K562 (cell line): ENCODE results near the gene NAT14. TPM values are rescaled to one million over a fixed set of nuclear protein-coding genes. Genes with fewer than 3 reads are reported as not detected.

Source experiments
- ATAC-seq: fragments of 200-7000 bp; cut with Tn5 transposase; 3 replicates; pipeline ENCODE4 v1.9.1; 2020; ENCODE audit warnings: moderate library complexity
- BruUV-seq: library from RNA; stranded (reverse); fragments of 400-500 nt; replicated peaks from 2 replicates; lab custom pipeline; 2021; lab: Mats Ljungman, UMichigan
- CTCF ChIA-PET: fragments of 300-600 bp; formaldehyde crosslinking; extraction: SDS; loops from one replicate; lab custom pipeline; 2021; ENCODE audit warnings: low intra/inter-chr PET ratio; lab: Yijun Ruan, JAX
- POLR2A ChIA-PET: fragments of 300-600, 350-650 bp; sonication (Branson Sonifier 250); formaldehyde crosslinking; extraction: SDS; loops from one replicate; lab custom pipeline; 2021; ENCODE audit warnings: antibody characterized with exemption, inconsistent platforms; lab: Yijun Ruan, JAX
- DNase-seq, 4 experiments: peaks; one replicate each; pipeline versions ENCODE4 v3.0.0 to v3.0.0-alpha.2; 2011 to 2018; ENCODE audit warnings: low spot score in 3 of 4, mixed read lengths in 3 of 4; ENCODE audit errors: extremely low read depth in 1 of 4
- FAIRE-seq: peaks from 2 replicates; lab custom pipeline; 2011; peaks lifted over from hg19 to GRCh38; lab: Jason Lieb, UNC
- H2AFZ ChIP-seq: 2 replicates; pipeline ENCODE4 v1.6.0; 2011; ENCODE audit warnings: low read depth, low read length, control low read depth, inconsistent platforms
- H3K27ac ChIP-seq: fragments of 200-600 bp; 3 replicates; pipeline ENCODE4 v1.8.0; 2011; ENCODE audit warnings: low read depth, mild to moderate bottlenecking, control low read depth, inconsistent platforms, low read length, moderate library complexity, mixed read lengths; ENCODE audit errors: extremely low read depth
- H3K27me3 ChIP-seq, 2 experiments: fragments of 300-600 bp in 1 of 2; 2 replicates in 1 of 2; 3 replicates in 1 of 2; pipeline versions ENCODE4 v1.6.0 to v1.8.0; 2011; ENCODE audit warnings: inconsistent platforms in 2 of 2, low read length in 2 of 2, mild to moderate bottlenecking in 1 of 2, mixed read lengths in 1 of 2, moderate library complexity in 1 of 2; ENCODE audit not compliant: control insufficient read depth in 2 of 2, insufficient read depth in 2 of 2
- H3K36me3 ChIP-seq: fragments of 300-600 bp; 3 replicates; pipeline ENCODE4 v1.8.0; 2011; ENCODE audit warnings: mild to moderate bottlenecking, low read length, inconsistent platforms; ENCODE audit not compliant: control insufficient read depth, insufficient read depth
- H3K4me1 ChIP-seq, 2 experiments: fragments of 200-600 bp in 1 of 2; replicated peaks in 1 of 2; 2 replicates in 1 of 2; 3 replicates in 1 of 2; pipeline versions ENCODE4 v1.5.1 to v1.8.0; 2011; ENCODE audit warnings: inconsistent platforms in 2 of 2, low read length in 2 of 2, mild to moderate bottlenecking in 1 of 2, mixed read lengths in 1 of 2, moderate library complexity in 1 of 2; ENCODE audit not compliant: control insufficient read depth in 2 of 2, insufficient read depth in 2 of 2
- H3K4me2 ChIP-seq: 2 replicates; pipeline ENCODE4 v1.6.1; 2011; ENCODE audit warnings: low read length, control low read depth, inconsistent platforms, mixed read lengths; ENCODE audit not compliant: insufficient read depth
- H3K4me3 ChIP-seq: fragments of 200-600 bp; sonication (generic), shearing (Covaris generic); 2 replicates; pipeline ENCODE4 v1.5.1; 2016; ENCODE audit warnings: control low read depth, inconsistent platforms
- H3K79me2 ChIP-seq: fragments of 200-600 bp; 3 replicates; pipeline ENCODE4 v1.8.0; 2011; ENCODE audit warnings: low read length, inconsistent platforms; ENCODE audit not compliant: control insufficient read depth, insufficient read depth
- H3K9ac ChIP-seq, 2 experiments: 2 replicates each; pipeline versions ENCODE4 v1.6.0 to v1.6.1; 2011; ENCODE audit warnings: low read depth in 2 of 2, low read length in 2 of 2, control low read depth in 1 of 2, inconsistent platforms in 1 of 2, mild to moderate bottlenecking in 1 of 2, mixed read lengths in 1 of 2; ENCODE audit not compliant: insufficient read depth in 1 of 2
- H3K9me1 ChIP-seq: one replicate; pipeline ENCODE4 v1.6.0; 2011; ENCODE audit warnings: inconsistent platforms, mild to moderate bottlenecking, low read length, moderate library complexity; ENCODE audit not compliant: control insufficient read depth, insufficient read depth
- H3K9me3 ChIP-seq: replicated peaks from 2 replicates; pipeline ENCODE4 v1.5.1; 2011; ENCODE audit warnings: low read depth, low read length, inconsistent platforms; ENCODE audit not compliant: control insufficient read depth, insufficient read depth
- H4K20me1 ChIP-seq: replicated peaks from 2 replicates; pipeline ENCODE4 v1.6.1; 2011; ENCODE audit warnings: low read length, inconsistent platforms, mixed read lengths; ENCODE audit not compliant: control insufficient read depth, insufficient read depth
- MED1 ChIP-seq: sonication (generic); formaldehyde crosslinking; IDR thresholded peaks from 2 replicates; pipeline ENCODE4 v1.8.1; 2023; ENCODE audit warnings: missing genetic modification reagents, borderline replicate concordance
- NR4A1 ChIP-seq, 2 experiments: fragments of 250-450 bp in 1 of 2; fragments of 450-650 bp in 1 of 2; sonication (Bioruptor Pico) in 1 of 2; IDR thresholded peaks; 2 replicates each; pipeline versions ENCODE4 v1.4.0 to v1.6.1; 2016 to 2020; ENCODE audit warnings: mild to moderate bottlenecking in 2 of 2, missing compliant biosample characterization in 1 of 2, missing genetic modification characterization in 1 of 2, moderate library complexity in 1 of 2
- PCBP1 ChIP-seq: fragments of 200-400 bp; formaldehyde crosslinking; IDR thresholded peaks from 2 replicates; pipeline ENCODE4 v1.6.1; 2018; ENCODE audit warnings: mild to moderate bottlenecking, low read depth, low read length; ENCODE audit not compliant: poor library complexity, severe bottlenecking
- POLR2G ChIP-seq: fragments of 200-400 bp; formaldehyde crosslinking; IDR thresholded peaks from 2 replicates; pipeline ENCODE4 v1.6.1; 2017; ENCODE audit warnings: low read depth, mild to moderate bottlenecking, antibody characterized with exemption, low read length, moderate library complexity
- RBFOX2 ChIP-seq: fragments of 200-400 bp; formaldehyde crosslinking; IDR thresholded peaks from 2 replicates; pipeline ENCODE4 v1.6.1; 2017; ENCODE audit warnings: low read depth, mild to moderate bottlenecking, low read length, moderate library complexity
- RBM22 ChIP-seq: fragments of 200-400 bp; formaldehyde crosslinking; IDR thresholded peaks from 2 replicates; pipeline ENCODE4 v1.6.1; 2018; ENCODE audit warnings: low read length, low read depth; ENCODE audit not compliant: poor library complexity, severe bottlenecking
- SMAD3 ChIP-seq: fragments of 450-650 bp; formaldehyde crosslinking; conservative IDR thresholded peaks from 2 replicates; pipeline ENCODE4 v1.4.0; 2020; ENCODE audit warnings: mild to moderate bottlenecking
- WHSC1 ChIP-seq: IDR thresholded peaks from one replicate; pipeline ENCODE4 v1.6.1; 2012; ENCODE audit warnings: low read length, control low read depth, inconsistent platforms
- ZNF175 ChIP-seq: fragments of 200-800 bp; sonication (Bioruptor generic); IDR thresholded peaks from 2 replicates; pipeline ENCODE4 v1.6.1; 2016; ENCODE audit warnings: low read depth, mild to moderate bottlenecking, missing genetic modification characterization, missing compliant biosample characterization
- WGBS: fragments of 100-300 bp; shearing (Covaris generic); methylation state at CpG from one replicate; pipeline ENCODE4 v1.1.6; 2016; ENCODE audit warnings: low coverage, mixed read lengths; ENCODE audit not compliant: insufficient coverage; ENCODE audit errors: missing lambda C conversion rate; 5-methylcytosine and 5-hydroxymethylcytosine counted together
- in situ Hi-C: fragments of 300-500 bp; cut with MboI; formaldehyde crosslinking; loops from 4 replicates; pipeline ENCODE4 v1.15.0; 2018; ENCODE audit warnings: inconsistent platforms, mixed read lengths
- intact Hi-C: fragments of 100-400 bp; cut with micrococcal nuclease; formaldehyde crosslinking; loops from 2 replicates; pipeline ENCODE4 v1.14.2; 2022
- polyA plus RNA-seq, 8 experiments: library from polyadenylated mRNA; depleted of rRNA in 4 of 8; stranded (reverse) in 5 of 8; unstranded in 3 of 8; fragments of >200 nt; fragmentation: Nextera tagmentation in 2 of 8; fragmentation: Illumina TruSeq in 1 of 8; extraction: Ambion mirVana in 2 of 8; extraction: Trizol in 1 of 8; gene quantifications; 2 replicates each; pipeline versions ENCODE4 v1.2.1 to v1.2.3, GENCODE V29; 2011 to 2014; ENCODE audit warnings: inconsistent platforms in 1 of 8, missing spikeins in 1 of 8
- total RNA-seq, 7 experiments: library from RNA; depleted of rRNA in 6 of 7; stranded (reverse); fragments of >200 nt in 6 of 7; fragmentation: Illumina TruSeq in 2 of 7; extraction: Trizol in 2 of 7; gene quantifications; 2 replicates each; pipeline versions ENCODE4 v1.2.1 to v1.2.3, GENCODE V29; 2011 to 2021; ENCODE audit warnings: low replicate concordance in 1 of 7
- TF ChIP-seq, protein P1 (sequence below): fragments of 200-400 bp; formaldehyde crosslinking; IDR thresholded peaks from 2 replicates; pipeline ENCODE4 v1.6.1; 2017; ENCODE audit warnings: mild to moderate bottlenecking, low read depth, low read length, moderate library complexity
- TF ChIP-seq, protein P2 (sequence below): IDR thresholded peaks from 3 replicates; pipeline ENCODE4 v1.6.1; 2011; ENCODE audit warnings: borderline replicate concordance, mild to moderate bottlenecking, moderate library complexity; ENCODE audit not compliant: insufficient read length; ENCODE audit errors: extremely low read depth
- TF ChIP-seq, protein P3 (sequence below): sonication (generic); IDR thresholded peaks from 2 replicates; pipeline ENCODE4 v1.6.1; 2016

NAT14 gene
- total and polyA plus RNA-seq, 9 of the 15 experiments (the other 6 are each of a cell fraction or from before 2014, with no cell fraction given): 2.4 to 77.0 (median 26.7) TPM

DNA sequence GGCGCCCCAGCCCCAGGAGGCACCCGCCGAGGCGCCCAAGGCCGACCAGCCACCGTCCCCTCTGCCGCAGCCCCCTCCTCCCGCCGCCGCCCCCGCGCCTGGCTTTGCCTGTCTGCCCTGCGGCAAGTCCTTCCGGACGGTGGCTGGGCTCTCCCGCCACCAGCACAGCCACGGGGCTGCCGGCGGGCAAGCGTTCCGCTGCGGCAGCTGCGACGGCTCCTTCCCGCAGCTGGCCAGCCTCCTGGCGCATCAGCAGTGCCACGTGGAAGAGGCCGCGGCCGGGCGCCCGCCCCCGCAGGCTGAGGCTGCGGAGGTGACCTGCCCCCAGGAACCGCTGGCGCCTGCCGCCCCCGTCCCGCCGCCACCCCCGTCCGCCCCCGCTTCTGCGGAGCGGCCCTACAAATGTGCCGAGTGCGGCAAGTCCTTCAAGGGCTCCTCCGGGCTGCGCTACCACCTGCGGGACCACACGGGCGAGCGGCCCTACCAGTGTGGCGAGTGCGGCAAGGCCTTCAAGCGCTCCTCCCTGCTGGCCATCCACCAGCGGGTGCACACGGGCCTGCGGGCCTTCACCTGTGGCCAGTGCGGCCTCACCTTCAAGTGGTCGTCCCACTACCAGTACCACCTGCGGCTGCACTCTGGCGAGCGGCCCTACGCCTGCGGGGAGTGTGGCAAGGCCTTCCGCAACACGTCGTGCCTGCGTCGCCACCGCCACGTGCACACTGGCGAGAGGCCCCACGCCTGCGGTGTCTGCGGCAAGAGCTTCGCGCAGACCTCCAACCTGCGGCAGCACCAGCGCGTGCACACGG lies 2.6 kb upstream of the NAT14 start:
- POLR2A ChIA-PET: interaction anchor here (0.6 to 1.0 kb wide), 2 partner anchors 16 to 87 kb away, joined by 3 to 5 read pairs; no protein-coding TSS in a partner anchor
- TF ChIP-seq, protein P1, sequence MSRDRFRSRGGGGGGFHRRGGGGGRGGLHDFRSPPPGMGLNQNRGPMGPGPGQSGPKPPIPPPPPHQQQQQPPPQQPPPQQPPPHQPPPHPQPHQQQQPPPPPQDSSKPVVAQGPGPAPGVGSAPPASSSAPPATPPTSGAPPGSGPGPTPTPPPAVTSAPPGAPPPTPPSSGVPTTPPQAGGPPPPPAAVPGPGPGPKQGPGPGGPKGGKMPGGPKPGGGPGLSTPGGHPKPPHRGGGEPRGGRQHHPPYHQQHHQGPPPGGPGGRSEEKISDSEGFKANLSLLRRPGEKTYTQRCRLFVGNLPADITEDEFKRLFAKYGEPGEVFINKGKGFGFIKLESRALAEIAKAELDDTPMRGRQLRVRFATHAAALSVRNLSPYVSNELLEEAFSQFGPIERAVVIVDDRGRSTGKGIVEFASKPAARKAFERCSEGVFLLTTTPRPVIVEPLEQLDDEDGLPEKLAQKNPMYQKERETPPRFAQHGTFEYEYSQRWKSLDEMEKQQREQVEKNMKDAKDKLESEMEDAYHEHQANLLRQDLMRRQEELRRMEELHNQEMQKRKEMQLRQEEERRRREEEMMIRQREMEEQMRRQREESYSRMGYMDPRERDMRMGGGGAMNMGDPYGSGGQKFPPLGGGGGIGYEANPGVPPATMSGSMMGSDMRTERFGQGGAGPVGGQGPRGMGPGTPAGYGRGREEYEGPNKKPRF: no peak
- TF ChIP-seq, protein P2, sequence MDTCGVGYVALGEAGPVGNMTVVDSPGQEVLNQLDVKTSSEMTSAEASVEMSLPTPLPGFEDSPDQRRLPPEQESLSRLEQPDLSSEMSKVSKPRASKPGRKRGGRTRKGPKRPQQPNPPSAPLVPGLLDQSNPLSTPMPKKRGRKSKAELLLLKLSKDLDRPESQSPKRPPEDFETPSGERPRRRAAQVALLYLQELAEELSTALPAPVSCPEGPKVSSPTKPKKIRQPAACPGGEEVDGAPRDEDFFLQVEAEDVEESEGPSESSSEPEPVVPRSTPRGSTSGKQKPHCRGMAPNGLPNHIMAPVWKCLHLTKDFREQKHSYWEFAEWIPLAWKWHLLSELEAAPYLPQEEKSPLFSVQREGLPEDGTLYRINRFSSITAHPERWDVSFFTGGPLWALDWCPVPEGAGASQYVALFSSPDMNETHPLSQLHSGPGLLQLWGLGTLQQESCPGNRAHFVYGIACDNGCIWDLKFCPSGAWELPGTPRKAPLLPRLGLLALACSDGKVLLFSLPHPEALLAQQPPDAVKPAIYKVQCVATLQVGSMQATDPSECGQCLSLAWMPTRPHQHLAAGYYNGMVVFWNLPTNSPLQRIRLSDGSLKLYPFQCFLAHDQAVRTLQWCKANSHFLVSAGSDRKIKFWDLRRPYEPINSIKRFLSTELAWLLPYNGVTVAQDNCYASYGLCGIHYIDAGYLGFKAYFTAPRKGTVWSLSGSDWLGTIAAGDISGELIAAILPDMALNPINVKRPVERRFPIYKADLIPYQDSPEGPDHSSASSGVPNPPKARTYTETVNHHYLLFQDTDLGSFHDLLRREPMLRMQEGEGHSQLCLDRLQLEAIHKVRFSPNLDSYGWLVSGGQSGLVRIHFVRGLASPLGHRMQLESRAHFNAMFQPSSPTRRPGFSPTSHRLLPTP: no peak
- TF ChIP-seq ZNF175 (CRISPR knock-in tag) (no peak), NR4A1 (CRISPR knock-in tag; IDR thresholded peaks at IDR 0.05) (no peak), NR4A1 (tag; IDR thresholded peaks at IDR 0.05) (no peak), MED1 (CRISPR knock-in tag) (no peak), RBFOX2 (peak; percentile 62; the same call in 1 of the 2 replicates), SMAD3 (no peak), POLR2G (peak; percentile 34), WHSC1 (no peak), RBM22 (peak; percentile 35), PCBP1 (peak; percentile 41)
- TF ChIP-seq, protein P3, sequence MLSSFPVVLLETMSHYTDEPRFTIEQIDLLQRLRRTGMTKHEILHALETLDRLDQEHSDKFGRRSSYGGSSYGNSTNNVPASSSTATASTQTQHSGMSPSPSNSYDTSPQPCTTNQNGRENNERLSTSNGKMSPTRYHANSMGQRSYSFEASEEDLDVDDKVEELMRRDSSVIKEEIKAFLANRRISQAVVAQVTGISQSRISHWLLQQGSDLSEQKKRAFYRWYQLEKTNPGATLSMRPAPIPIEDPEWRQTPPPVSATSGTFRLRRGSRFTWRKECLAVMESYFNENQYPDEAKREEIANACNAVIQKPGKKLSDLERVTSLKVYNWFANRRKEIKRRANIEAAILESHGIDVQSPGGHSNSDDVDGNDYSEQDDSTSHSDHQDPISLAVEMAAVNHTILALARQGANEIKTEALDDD: no peak

More for the DNA sequence above, 2.6 kb upstream of the NAT14 start:
- Histone ChIP-seq H3K79me2 (peaks cover 31% of the 10 kb centered on the region), H2AFZ (no peak overlapping the region), H3K27ac (no peak overlapping the region), H3K9ac (no peak overlapping the region), H3K9me1 (no peaks in the 10 kb centered on the region), H3K9me3 (no peaks in the 10 kb centered on the region), H3K27me3 (no peaks in the 10 kb centered on the region), H4K20me1 (no peaks in the 10 kb centered on the region), H3K4me1 (peaks cover 26 to 69% of the 10 kb centered on the region in 2 experiments), H3K36me3 (peaks cover 32% of the 10 kb centered on the region), H3K4me2 (no peak overlapping the region), H3K4me3 (no peak overlapping the region)
- no peak for DNase-seq
- no TSS peak for BruUV-seq
- in situ Hi-C loops (no loop called here), intact Hi-C loops (no loop called here)
- ATAC-seq: no peak
- FAIRE-seq: no peak
- WGBS: 97% methylated on average over 36 of the region's 83 CpGs
- CTCF ChIA-PET: no interaction called here
